Astrocyte (in vitro differentiated cells and primary cell): ENCODE data around the gene FAM8A1. TPM values are rescaled to one million over a fixed set of nuclear protein-coding genes. Genes with fewer than 3 reads are reported as not detected.
A peak's percentile ranks its signal among the peaks of the same experiment; 100 is the strongest.

Experiments
- DNase-seq: peaks from one replicate; pipeline ENCODE4 v3.0.0-alpha.2; 2010; ENCODE audit warnings: low read depth
- FAIRE-seq: peaks from 2 replicates; lab custom pipeline; 2011; peaks lifted over from hg19 to GRCh38; lab: Jason Lieb, UNC
- H2AFZ ChIP-seq: 2 replicates; pipeline ENCODE4 v1.6.0; 2012; ENCODE audit warnings: low read depth, low read length, inconsistent platforms
- H3K27ac ChIP-seq: 2 replicates; pipeline ENCODE4 v1.5.1; 2011; ENCODE audit warnings: low read depth, low read length, inconsistent platforms
- H3K27me3 ChIP-seq: 2 replicates; pipeline ENCODE4 v1.6.0; 2011; ENCODE audit warnings: low read length, inconsistent platforms; ENCODE audit not compliant: insufficient read depth
- H3K36me3 ChIP-seq: 2 replicates; pipeline ENCODE4 v1.5.1; 2011; ENCODE audit warnings: low read length, inconsistent platforms; ENCODE audit not compliant: insufficient read depth
- H3K4me1 ChIP-seq: 2 replicates; pipeline ENCODE4 v1.5.1; 2011; ENCODE audit warnings: low read length, inconsistent platforms; ENCODE audit not compliant: insufficient read depth
- H3K4me2 ChIP-seq: 2 replicates; pipeline ENCODE4 v1.6.0; 2012; ENCODE audit warnings: low read length, inconsistent platforms
- H3K4me3 ChIP-seq: 2 replicates; pipeline ENCODE4 v1.5.1; 2011; ENCODE audit warnings: low read depth, mild to moderate bottlenecking, low read length, inconsistent platforms; ENCODE audit not compliant: insufficient read depth
- H3K79me2 ChIP-seq: 2 replicates; pipeline ENCODE4 v1.6.0; 2012; ENCODE audit warnings: mild to moderate bottlenecking, low read length, inconsistent platforms; ENCODE audit not compliant: insufficient read depth
- H3K9ac ChIP-seq: 2 replicates; pipeline ENCODE4 v1.6.0; 2012; ENCODE audit warnings: mild to moderate bottlenecking, low read length, inconsistent platforms
- H3K9me3 ChIP-seq: 2 replicates; pipeline ENCODE4 v1.5.1; 2012; ENCODE audit warnings: low read depth, mild to moderate bottlenecking, low read length, inconsistent platforms; ENCODE audit not compliant: insufficient read depth
- H4K20me1 ChIP-seq: 2 replicates; pipeline ENCODE4 v1.6.0; 2012; ENCODE audit warnings: low read length, inconsistent platforms; ENCODE audit not compliant: insufficient read depth
- H3K27ac Mint-ChIP-seq: one replicate; pipeline ENCODE4 v1.8.0; 2021; ENCODE audit warnings: mild to moderate bottlenecking, mixed read lengths; ENCODE audit not compliant: unreplicated experiment
- H3K27me3 Mint-ChIP-seq: one replicate; pipeline ENCODE4 v1.8.0; 2021; ENCODE audit warnings: low read depth, mixed read lengths; ENCODE audit not compliant: unreplicated experiment
- H3K36me3 Mint-ChIP-seq: one replicate; pipeline ENCODE4 v1.8.0; 2021; ENCODE audit warnings: low read depth, mixed read lengths; ENCODE audit not compliant: unreplicated experiment
- H3K4me1 Mint-ChIP-seq: one replicate; pipeline ENCODE4 v1.8.0; 2021; ENCODE audit warnings: low read depth, mixed read lengths; ENCODE audit not compliant: unreplicated experiment
- H3K4me3 Mint-ChIP-seq: one replicate; pipeline ENCODE4 v1.8.0; 2021; ENCODE audit warnings: mild to moderate bottlenecking, moderate library complexity, mixed read lengths; ENCODE audit not compliant: unreplicated experiment
- H3K9me3 Mint-ChIP-seq: one replicate; pipeline ENCODE4 v1.8.0; 2021; ENCODE audit warnings: mild to moderate bottlenecking, mixed read lengths; ENCODE audit not compliant: unreplicated experiment
- EZH2 ChIP-seq: IDR thresholded peaks from 2 replicates; pipeline ENCODE4 v1.6.1; 2012; ENCODE audit warnings: mild to moderate bottlenecking, low read length, inconsistent platforms; ENCODE audit not compliant: insufficient read depth
- total RNA-seq: library from RNA; stranded (reverse); gene quantifications from 2 replicates; pipeline ENCODE4 v1.2.1, GENCODE V29; 2021
- TF ChIP-seq, protein P1 (sequence below): IDR thresholded peaks from 2 replicates; pipeline ENCODE4 v1.5.1; 2011; ENCODE audit warnings: low read depth, mild to moderate bottlenecking, inconsistent platforms, low read length, moderate library complexity; ENCODE audit not compliant: insufficient read depth

FAM8A1 gene
- total RNA-seq, 1 donor from 2014 or later: 17.9 TPM

DNA sequence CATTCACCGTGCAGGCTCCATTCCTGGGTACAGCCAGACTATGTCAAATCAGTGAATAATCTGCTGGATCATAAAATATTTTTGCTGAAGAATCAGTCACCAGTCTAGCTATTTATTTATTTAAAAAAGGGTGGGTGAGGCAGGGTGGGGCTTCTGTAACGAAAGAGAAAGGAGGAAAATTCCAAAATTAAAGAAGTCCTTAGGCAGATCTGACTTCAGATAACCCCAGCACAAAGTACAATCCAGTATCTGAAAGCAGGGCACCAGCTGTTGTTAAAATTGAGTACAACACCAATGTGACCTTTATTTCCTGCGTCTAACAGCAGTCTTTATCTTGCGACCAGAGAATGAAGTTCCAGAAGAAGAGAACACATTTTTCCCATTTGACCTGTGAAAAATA is 15.7 kb downstream of the FAM8A1 start:
- H3K4me2 ChIP-seq: no peak overlapping the region
- Mint-ChIP-seq H3K4me1 (no peaks in the 10 kb centered on the region), H3K4me3 (no peak overlapping the region), H3K27me3 (no peaks in the 10 kb centered on the region), H3K9me3 (no peaks in the 10 kb centered on the region), H3K36me3 (peaks cover 3% of the 10 kb centered on the region), H3K27ac (no peak overlapping the region)
- FAIRE-seq (no peak), DNase-seq (no peak)
- H4K20me1 ChIP-seq: peaks cover 8% of the 10 kb centered on the region
- peaks cover 13% of the 10 kb centered on the region for H3K36me3 ChIP-seq
- H3K4me1 ChIP-seq: no peaks in the 10 kb centered on the region
- TF ChIP-seq, protein P1, sequence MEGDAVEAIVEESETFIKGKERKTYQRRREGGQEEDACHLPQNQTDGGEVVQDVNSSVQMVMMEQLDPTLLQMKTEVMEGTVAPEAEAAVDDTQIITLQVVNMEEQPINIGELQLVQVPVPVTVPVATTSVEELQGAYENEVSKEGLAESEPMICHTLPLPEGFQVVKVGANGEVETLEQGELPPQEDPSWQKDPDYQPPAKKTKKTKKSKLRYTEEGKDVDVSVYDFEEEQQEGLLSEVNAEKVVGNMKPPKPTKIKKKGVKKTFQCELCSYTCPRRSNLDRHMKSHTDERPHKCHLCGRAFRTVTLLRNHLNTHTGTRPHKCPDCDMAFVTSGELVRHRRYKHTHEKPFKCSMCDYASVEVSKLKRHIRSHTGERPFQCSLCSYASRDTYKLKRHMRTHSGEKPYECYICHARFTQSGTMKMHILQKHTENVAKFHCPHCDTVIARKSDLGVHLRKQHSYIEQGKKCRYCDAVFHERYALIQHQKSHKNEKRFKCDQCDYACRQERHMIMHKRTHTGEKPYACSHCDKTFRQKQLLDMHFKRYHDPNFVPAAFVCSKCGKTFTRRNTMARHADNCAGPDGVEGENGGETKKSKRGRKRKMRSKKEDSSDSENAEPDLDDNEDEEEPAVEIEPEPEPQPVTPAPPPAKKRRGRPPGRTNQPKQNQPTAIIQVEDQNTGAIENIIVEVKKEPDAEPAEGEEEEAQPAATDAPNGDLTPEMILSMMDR: no peak
- TF ChIP-seq EZH2: no peak
- no peaks in the 10 kb centered on the region for H3K9me3 ChIP-seq
- peaks cover 30% of the 10 kb centered on the region for H3K79me2 ChIP-seq
- H3K27ac ChIP-seq: no peak overlapping the region
- H3K9ac ChIP-seq: no peak overlapping the region
- no peaks in the 10 kb centered on the region for H3K27me3 ChIP-seq
- H3K4me3 ChIP-seq: no peak overlapping the region
- H2AFZ ChIP-seq: no peak overlapping the region

DNA sequence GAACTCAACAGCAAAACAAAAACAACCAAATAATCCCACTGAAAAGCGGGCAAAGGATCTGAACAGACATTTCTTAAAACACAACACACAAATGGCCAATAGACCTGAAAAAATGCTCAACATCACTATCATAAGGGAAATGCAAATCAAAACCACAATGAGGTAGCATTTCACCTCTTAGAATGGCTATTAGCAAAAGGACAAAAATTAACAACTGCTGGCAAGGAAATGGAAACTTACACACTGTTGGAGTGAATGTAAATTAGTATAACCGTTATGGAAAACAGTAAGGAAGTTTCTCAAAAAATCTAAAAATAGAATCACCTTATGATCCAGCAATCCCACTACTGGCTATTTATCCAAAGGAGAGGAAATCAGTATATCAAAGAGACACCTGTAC is 20.9 kb downstream of the FAM8A1 start:
- no peaks in the 10 kb centered on the region for H3K9me3 Mint-ChIP-seq
- Histone ChIP-seq H3K27me3 (no peaks in the 10 kb centered on the region), H3K4me3 (no peak overlapping the region), H4K20me1 (peaks cover 30% of the 10 kb centered on the region), H3K9ac (no peak overlapping the region), H3K9me3 (no peaks in the 10 kb centered on the region), H3K36me3 (peaks cover 24% of the 10 kb centered on the region), H3K79me2 (peaks cover 67% of the 10 kb centered on the region), H3K27ac (no peak overlapping the region), H3K4me2 (no peak overlapping the region), H3K4me1 (no peaks in the 10 kb centered on the region), H2AFZ (no peak overlapping the region)
- H3K27me3 Mint-ChIP-seq: no peaks in the 10 kb centered on the region
- H3K36me3 Mint-ChIP-seq: peaks cover 7% of the 10 kb centered on the region
- DNase-seq (peak; percentile 6), FAIRE-seq (no peak)
- no peak for TF ChIP-seq EZH2
- TF ChIP-seq, protein P1: no peak
- H3K27ac Mint-ChIP-seq: no peak overlapping the region
- H3K4me1 Mint-ChIP-seq: no peaks in the 10 kb centered on the region
- no peak overlapping the region for H3K4me3 Mint-ChIP-seq

DNA sequence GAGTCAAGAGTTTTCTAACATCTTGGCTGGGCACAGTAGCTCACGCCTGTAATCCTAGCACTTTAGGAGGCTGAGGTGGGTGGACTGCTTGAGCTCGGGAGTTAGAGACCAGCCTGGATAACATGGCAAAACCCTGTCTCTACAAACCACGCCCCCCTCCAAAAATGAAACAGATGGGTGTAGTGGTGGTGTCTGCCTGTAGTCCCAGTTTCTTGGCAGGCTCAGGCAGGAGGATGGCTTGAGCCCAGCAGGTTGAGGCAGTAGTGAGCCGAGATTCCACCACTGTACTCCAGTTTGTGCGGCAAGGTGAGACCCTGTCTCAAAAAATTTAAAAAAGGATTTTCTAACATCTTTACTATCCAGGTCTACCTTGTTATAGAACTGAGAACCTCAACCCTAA is 22.0 kb downstream of the FAM8A1 start:
- H3K4me2 ChIP-seq: no peak overlapping the region
- H3K27me3 Mint-ChIP-seq: no peaks in the 10 kb centered on the region
- no peak overlapping the region for H3K9ac ChIP-seq
- no peaks in the 10 kb centered on the region for H3K27me3 ChIP-seq
- no peak overlapping the region for H3K27ac ChIP-seq
- H3K4me1 ChIP-seq: no peaks in the 10 kb centered on the region
- no peak for TF ChIP-seq EZH2
- TF ChIP-seq, protein P1: no peak
- H3K4me1 Mint-ChIP-seq: no peaks in the 10 kb centered on the region
- no peak overlapping the region for H3K4me3 ChIP-seq
- H3K79me2 ChIP-seq: peaks cover 76% of the 10 kb centered on the region
- no peak overlapping the region for H3K27ac Mint-ChIP-seq
- no peaks in the 10 kb centered on the region for H3K9me3 ChIP-seq
- peaks cover 19% of the 10 kb centered on the region for H3K36me3 ChIP-seq
- H3K36me3 Mint-ChIP-seq: peaks cover 7% of the 10 kb centered on the region
- FAIRE-seq: no peak
- H3K9me3 Mint-ChIP-seq: no peaks in the 10 kb centered on the region
- H2AFZ ChIP-seq: no peak overlapping the region
- peaks cover 30% of the 10 kb centered on the region for H4K20me1 ChIP-seq
- H3K4me3 Mint-ChIP-seq: no peak overlapping the region
- no peak for DNase-seq
